Natural killer cell (primary cell): ENCODE results near the gene MYL10. TPM values are rescaled to one million over a fixed set of nuclear protein-coding genes. Genes with fewer than 3 reads are reported as not detected.

Experiments
- ATAC-seq, 3 donors: fragments of 150-1000 bp in 2 of 3; fragments of 200-7000 bp in 1 of 3; cut with Tn5 transposase; 1 replicate in 1 of 3; 2 replicates in 2 of 3; pipeline ENCODE4 v1.10.0; 2021; ENCODE audit warnings: mild to moderate bottlenecking in 2 of 3, moderate library complexity in 2 of 3
- DNase-seq, 2 donors: peaks; one replicate each; pipeline versions ENCODE4 v3.0.0 to v3.0.0-alpha.2; 2013 to 2021; ENCODE audit warnings: mixed read lengths in 1 of 2
- H3K27ac ChIP-seq: one replicate; pipeline ENCODE4 v1.5.1; 2013; ENCODE audit warnings: mild to moderate bottlenecking, low read length
- H3K27me3 ChIP-seq: one replicate; pipeline ENCODE4 v1.6.1; 2013; ENCODE audit warnings: low read length; ENCODE audit not compliant: control insufficient read depth, insufficient read depth
- H3K36me3 ChIP-seq: one replicate; pipeline ENCODE4 v1.6.1; 2013; ENCODE audit warnings: low read length; ENCODE audit not compliant: control insufficient read depth, insufficient read depth
- H3K4me1 ChIP-seq: one replicate; pipeline ENCODE4 v1.6.1; 2013; ENCODE audit warnings: low read length; ENCODE audit not compliant: control insufficient read depth, insufficient read depth
- H3K4me3 ChIP-seq: one replicate; pipeline ENCODE4 v1.5.1; 2013; ENCODE audit warnings: low read length
- H3K9me3 ChIP-seq: one replicate; pipeline ENCODE4 v1.6.1; 2013; ENCODE audit warnings: low read length; ENCODE audit not compliant: control insufficient read depth, insufficient read depth
- H3K27ac Mint-ChIP-seq, 2 donors: one replicate each; pipeline ENCODE4 v1.8.0; 2022; ENCODE audit warnings: mild to moderate bottlenecking in 2 of 2, mixed read lengths in 2 of 2, moderate library complexity in 1 of 2
- H3K27me3 Mint-ChIP-seq, 2 donors: one replicate each; pipeline ENCODE4 v1.8.0; 2022; ENCODE audit warnings: low read depth in 2 of 2, mixed read lengths in 2 of 2
- H3K36me3 Mint-ChIP-seq: one replicate; pipeline ENCODE4 v1.8.0; 2022; ENCODE audit warnings: mixed read lengths
- H3K4me1 Mint-ChIP-seq, 2 donors: one replicate each; pipeline ENCODE4 v1.8.0; 2022; ENCODE audit warnings: mixed read lengths in 2 of 2
- H3K4me3 Mint-ChIP-seq: one replicate; pipeline ENCODE4 v1.8.0; 2022; ENCODE audit warnings: mild to moderate bottlenecking, moderate library complexity, mixed read lengths
- H3K9me3 Mint-ChIP-seq, 2 donors: one replicate each; pipeline ENCODE4 v1.8.0; 2022; ENCODE audit warnings: mixed read lengths in 2 of 2
- CTCF ChIP-seq: fragments of 200-600 bp; IDR thresholded peaks from one replicate; pipeline ENCODE4 v1.8.0; 2022; ENCODE audit warnings: antibody characterized with exemption
- WGBS: methylation state at CpG from one replicate; pipeline ENCODE4 v1.1.7; 2013; ENCODE audit warnings: missing lambda C conversion rate; ENCODE audit not compliant: insufficient coverage; 5-methylcytosine and 5-hydroxymethylcytosine counted together
- intact Hi-C: fragments of 100-400 bp; cut with micrococcal nuclease; formaldehyde crosslinking; loops from one replicate; pipeline ENCODE4 v1.14.2; 2022
- total RNA-seq, 4 donors: library from RNA; stranded (reverse); fragments of 120-200 nt in 1 of 4; gene quantifications; one replicate each; pipeline versions ENCODE4 v1.2.3 to v1.2.4, GENCODE V29; 2013 to 2022

The MYL10 gene
- total RNA-seq, 3 donors from 2014 or later (not counting 1 experiment from before 2014, with no cell fraction given), result not detected

- intact Hi-C loops, result no loop called here
- WGBS, result 80% methylated on average over 8 of the region's 8 CpGs
Measured at GRCh38 chr7:101565601-101566209, 63.4 kb downstream of the MYL10 start.

GRCh38 chr7:101564778-101565211, 64.3 kb downstream of the MYL10 start:
- H3K27ac ChIP-seq, result no peak overlapping the region
- TF ChIP-seq CTCF, result no peak
- DNase-seq (no peak), ATAC-seq (no peak)
- H3K27me3 Mint-ChIP-seq, result peaks cover 4 to 14% of the 10 kb centered on the region in 2 donors
- no peaks in the 10 kb centered on the region for H3K9me3 ChIP-seq
- peaks cover 4 to 6% of the 10 kb centered on the region in 2 donors for H3K4me1 Mint-ChIP-seq
- no peaks in the 10 kb centered on the region for H3K36me3 ChIP-seq
- H3K27ac Mint-ChIP-seq, result no peak overlapping the region
- H3K27me3 ChIP-seq, result no peaks in the 10 kb centered on the region
- no peak overlapping the region for H3K4me3 Mint-ChIP-seq
- no peaks in the 10 kb centered on the region for H3K9me3 Mint-ChIP-seq
- WGBS, result 61% methylated on average over 16 of the region's 16 CpGs
- H3K4me1 ChIP-seq, result no peaks in the 10 kb centered on the region
- intact Hi-C loops, result no loop called here
- no peaks in the 10 kb centered on the region for H3K36me3 Mint-ChIP-seq
- no peak overlapping the region for H3K4me3 ChIP-seq

More at GRCh38 chr7:101565601-101566209, 63.4 kb downstream of the MYL10 start:
- no peak overlapping the region for H3K4me3 Mint-ChIP-seq
- ATAC-seq (no peak), DNase-seq (no peak)
- H3K36me3 ChIP-seq, result no peaks in the 10 kb centered on the region
- no peak overlapping the region for H3K4me3 ChIP-seq
- H3K4me1 Mint-ChIP-seq, result peaks cover 4 to 6% of the 10 kb centered on the region in 2 donors
- H3K27ac Mint-ChIP-seq, result no peak overlapping the region
- peaks cover 6 to 14% of the 10 kb centered on the region in 2 donors for H3K27me3 Mint-ChIP-seq
- no peaks in the 10 kb centered on the region for H3K9me3 Mint-ChIP-seq
- no peak for TF ChIP-seq CTCF
- H3K27me3 ChIP-seq, result no peaks in the 10 kb centered on the region
- H3K4me1 ChIP-seq, result no peaks in the 10 kb centered on the region
- H3K9me3 ChIP-seq, result no peaks in the 10 kb centered on the region
- H3K27ac ChIP-seq, result no peak overlapping the region
- no peaks in the 10 kb centered on the region for H3K36me3 Mint-ChIP-seq

- intact Hi-C loops, result no loop called here
- no peak overlapping the region for H3K27ac Mint-ChIP-seq
- no peak for TF ChIP-seq CTCF
- no peaks in the 10 kb centered on the region for H3K36me3 Mint-ChIP-seq
- no peak overlapping the region for H3K4me3 ChIP-seq
- H3K4me1 Mint-ChIP-seq, result peaks cover 4 to 6% of the 10 kb centered on the region in 2 donors
- H3K4me1 ChIP-seq, result no peaks in the 10 kb centered on the region
- ATAC-seq (peak in 1 of 3 donors; percentile 29), DNase-seq (no peak)
- no peak overlapping the region for H3K4me3 Mint-ChIP-seq
- H3K9me3 ChIP-seq, result no peaks in the 10 kb centered on the region
- H3K27ac ChIP-seq, result no peak overlapping the region
- H3K9me3 Mint-ChIP-seq, result no peaks in the 10 kb centered on the region
- WGBS, result 63% methylated on average over 23 of the region's 23 CpGs
- peaks cover 0 to 12% of the 10 kb centered on the region in 2 donors for H3K27me3 Mint-ChIP-seq
- no peaks in the 10 kb centered on the region for H3K36me3 ChIP-seq
- H3K27me3 ChIP-seq, result no peaks in the 10 kb centered on the region
Measured at GRCh38 chr7:101563943-101564777, 64.9 kb downstream of the MYL10 start.

Other genes starting within 250 kb of the MYL10 start
- gene CUX1, start 188.3 kb upstream of the MYL10 start, total RNA-seq, result 10 to 100 TPM; 59.8 to 77.4 (median 73.6) TPM